K562 (cell line): ENCODE data around the gene TMEM208. TPM values are rescaled to one million over a fixed set of nuclear protein-coding genes. Genes with fewer than 3 reads are reported as not detected.

Experiments used
- ARID1B ChIP-seq: fragments of 450-650 bp; IDR thresholded peaks from 2 replicates; pipeline ENCODE4 v1.6.1; 2016; ENCODE audit warnings: antibody characterized with exemption, mild to moderate bottlenecking, inconsistent platforms
- HDAC6 ChIP-seq: IDR thresholded peaks from 2 replicates; pipeline ENCODE4 v1.6.1; 2012; ENCODE audit warnings: low read depth, mild to moderate bottlenecking, control low read depth, inconsistent platforms, low read length, moderate library complexity
- PHB2 ChIP-seq: fragments of 450-650 bp; IDR thresholded peaks from 2 replicates; pipeline ENCODE4 v1.6.1; 2017; ENCODE audit warnings: low read depth
- RBBP5 ChIP-seq: fragments of 200-600 bp; sonication (generic); IDR thresholded peaks from 2 replicates; pipeline ENCODE4 v1.6.1; 2012; ENCODE audit warnings: borderline replicate concordance, mild to moderate bottlenecking, low read length, control low read depth, inconsistent platforms; ENCODE audit not compliant: insufficient read depth, poor library complexity, severe bottlenecking
- RBM39 ChIP-seq: fragments of 200-400 bp; formaldehyde crosslinking; optimal IDR thresholded peaks from 2 replicates; pipeline ENCODE3; 2018; ENCODE audit warnings: low read depth, low read length
- SIRT6 ChIP-seq: IDR thresholded peaks from one replicate; pipeline ENCODE4 v1.6.1; 2012; ENCODE audit warnings: low read depth, mild to moderate bottlenecking, control low read depth, inconsistent platforms, low read length, moderate library complexity
- TSC22D4 ChIP-seq: fragments of 450-650 bp; IDR thresholded peaks from 2 replicates; pipeline ENCODE4 v1.6.1; 2016; ENCODE audit warnings: missing genetic modification characterization, missing biosample characterization, control low read depth
- ZFP1 ChIP-seq: fragments of 450-650 bp; formaldehyde crosslinking; IDR thresholded peaks from 2 replicates; pipeline ENCODE4 v1.4.0; 2020; ENCODE audit warnings: mild to moderate bottlenecking, mixed read lengths
- polyA plus RNA-seq, 8 experiments: library from polyadenylated mRNA; depleted of rRNA in 4 of 8; stranded (reverse) in 5 of 8; unstranded in 3 of 8; fragments of >200 nt; fragmentation: Nextera tagmentation in 2 of 8; fragmentation: Illumina TruSeq in 1 of 8; extraction: Ambion mirVana in 2 of 8; extraction: Trizol in 1 of 8; gene quantifications; 2 replicates each; pipeline versions ENCODE4 v1.2.1 to v1.2.3, GENCODE V29; 2011 to 2014; ENCODE audit warnings: inconsistent platforms in 1 of 8, missing spikeins in 1 of 8
- total RNA-seq, 7 experiments: library from RNA; depleted of rRNA in 6 of 7; stranded (reverse); fragments of >200 nt in 6 of 7; fragmentation: Illumina TruSeq in 2 of 7; extraction: Trizol in 2 of 7; gene quantifications; 2 replicates each; pipeline versions ENCODE4 v1.2.1 to v1.2.3, GENCODE V29; 2011 to 2021; ENCODE audit warnings: low replicate concordance in 1 of 7
- TF ChIP-seq, protein P1 (sequence below): fragments of 250-450 bp; sonication (Bioruptor Pico); IDR thresholded peaks from 2 replicates; pipeline ENCODE4 v1.5.0; 2020; ENCODE audit warnings: mild to moderate bottlenecking
- TF ChIP-seq, protein P2 (sequence below): fragments of 450-650 bp; IDR thresholded peaks from 2 replicates; pipeline ENCODE4 v1.6.1; 2014; ENCODE audit warnings: low read depth, mild to moderate bottlenecking, moderate library complexity, borderline replicate concordance
- TF ChIP-seq, protein P3 (sequence below): fragments of 200-600 bp; sonication (generic); IDR thresholded peaks from one replicate; pipeline ENCODE4 v1.6.1; 2012; ENCODE audit warnings: mild to moderate bottlenecking, low read depth, low read length, inconsistent platforms
- TF ChIP-seq, protein P4 (sequence below): fragments of 450-650 bp; formaldehyde crosslinking; IDR thresholded peaks from 2 replicates; pipeline ENCODE4 v1.4.0; 2022; ENCODE audit warnings: missing genetic modification characterization

The TMEM208 gene
- total and polyA plus RNA-seq, 9 of the 15 experiments (the other 6 are each of a cell fraction or from before 2014, with no cell fraction given), result 31.8 to 239 (median 54.3) TPM

DNA sequence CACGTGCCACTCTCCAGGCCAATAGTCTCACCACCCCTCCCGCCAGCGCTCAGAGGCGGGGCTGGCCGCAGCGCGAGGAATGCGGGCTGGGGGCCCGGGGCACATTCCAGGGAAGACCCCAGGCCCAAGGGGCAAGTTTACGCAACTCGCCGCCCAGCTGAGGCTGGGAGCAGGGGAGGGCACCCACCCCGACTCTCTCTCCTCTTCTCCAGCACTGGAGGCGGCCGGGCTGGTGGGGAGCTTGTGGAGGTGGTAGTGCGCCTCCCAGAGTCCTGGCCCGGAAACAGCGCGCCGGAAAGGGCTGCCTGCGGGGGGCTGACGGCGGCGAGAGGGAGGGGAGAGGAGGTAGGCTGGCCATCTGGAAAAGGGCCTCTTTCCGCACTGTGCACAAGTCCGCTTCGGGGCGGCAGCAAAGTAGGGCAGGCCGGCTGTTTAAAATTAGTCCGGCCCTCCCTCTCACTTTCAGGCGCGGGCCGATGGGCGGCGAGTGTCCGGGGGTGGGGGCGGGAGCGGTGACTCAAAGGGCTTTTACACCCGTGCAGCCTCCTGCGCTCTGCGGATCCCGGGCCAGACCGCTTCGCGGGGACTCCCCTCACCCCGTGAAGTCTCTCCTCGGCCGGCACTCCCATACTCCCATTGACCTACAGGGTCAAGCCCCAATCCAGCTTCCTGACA, 19.3 kb downstream of the TMEM208 start (continued):
- TF ChIP-seq, protein P1, sequence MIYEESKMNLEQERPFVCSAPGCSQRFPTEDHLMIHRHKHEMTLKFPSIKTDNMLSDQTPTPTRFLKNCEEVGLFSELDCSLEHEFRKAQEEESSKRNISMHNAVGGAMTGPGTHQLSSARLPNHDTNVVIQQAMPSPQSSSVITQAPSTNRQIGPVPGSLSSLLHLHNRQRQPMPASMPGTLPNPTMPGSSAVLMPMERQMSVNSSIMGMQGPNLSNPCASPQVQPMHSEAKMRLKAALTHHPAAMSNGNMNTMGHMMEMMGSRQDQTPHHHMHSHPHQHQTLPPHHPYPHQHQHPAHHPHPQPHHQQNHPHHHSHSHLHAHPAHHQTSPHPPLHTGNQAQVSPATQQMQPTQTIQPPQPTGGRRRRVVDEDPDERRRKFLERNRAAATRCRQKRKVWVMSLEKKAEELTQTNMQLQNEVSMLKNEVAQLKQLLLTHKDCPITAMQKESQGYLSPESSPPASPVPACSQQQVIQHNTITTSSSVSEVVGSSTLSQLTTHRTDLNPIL (CRISPR knock-in tag), result no peak
- TF ChIP-seq, protein P2, sequence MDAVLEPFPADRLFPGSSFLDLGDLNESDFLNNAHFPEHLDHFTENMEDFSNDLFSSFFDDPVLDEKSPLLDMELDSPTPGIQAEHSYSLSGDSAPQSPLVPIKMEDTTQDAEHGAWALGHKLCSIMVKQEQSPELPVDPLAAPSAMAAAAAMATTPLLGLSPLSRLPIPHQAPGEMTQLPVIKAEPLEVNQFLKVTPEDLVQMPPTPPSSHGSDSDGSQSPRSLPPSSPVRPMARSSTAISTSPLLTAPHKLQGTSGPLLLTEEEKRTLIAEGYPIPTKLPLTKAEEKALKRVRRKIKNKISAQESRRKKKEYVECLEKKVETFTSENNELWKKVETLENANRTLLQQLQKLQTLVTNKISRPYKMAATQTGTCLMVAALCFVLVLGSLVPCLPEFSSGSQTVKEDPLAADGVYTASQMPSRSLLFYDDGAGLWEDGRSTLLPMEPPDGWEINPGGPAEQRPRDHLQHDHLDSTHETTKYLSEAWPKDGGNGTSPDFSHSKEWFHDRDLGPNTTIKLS, result peak; percentile 33; the same call in 1 of the 2 replicates
- TF ChIP-seq PHB2 (no peak), ZFP1 (no peak), ARID1B (peak; percentile 57), SIRT6 (no peak), RBM39 (no peak), TSC22D4 (tag) (no peak), HDAC6 (no peak), RBBP5 (no peak)
- TF ChIP-seq, protein P3, sequence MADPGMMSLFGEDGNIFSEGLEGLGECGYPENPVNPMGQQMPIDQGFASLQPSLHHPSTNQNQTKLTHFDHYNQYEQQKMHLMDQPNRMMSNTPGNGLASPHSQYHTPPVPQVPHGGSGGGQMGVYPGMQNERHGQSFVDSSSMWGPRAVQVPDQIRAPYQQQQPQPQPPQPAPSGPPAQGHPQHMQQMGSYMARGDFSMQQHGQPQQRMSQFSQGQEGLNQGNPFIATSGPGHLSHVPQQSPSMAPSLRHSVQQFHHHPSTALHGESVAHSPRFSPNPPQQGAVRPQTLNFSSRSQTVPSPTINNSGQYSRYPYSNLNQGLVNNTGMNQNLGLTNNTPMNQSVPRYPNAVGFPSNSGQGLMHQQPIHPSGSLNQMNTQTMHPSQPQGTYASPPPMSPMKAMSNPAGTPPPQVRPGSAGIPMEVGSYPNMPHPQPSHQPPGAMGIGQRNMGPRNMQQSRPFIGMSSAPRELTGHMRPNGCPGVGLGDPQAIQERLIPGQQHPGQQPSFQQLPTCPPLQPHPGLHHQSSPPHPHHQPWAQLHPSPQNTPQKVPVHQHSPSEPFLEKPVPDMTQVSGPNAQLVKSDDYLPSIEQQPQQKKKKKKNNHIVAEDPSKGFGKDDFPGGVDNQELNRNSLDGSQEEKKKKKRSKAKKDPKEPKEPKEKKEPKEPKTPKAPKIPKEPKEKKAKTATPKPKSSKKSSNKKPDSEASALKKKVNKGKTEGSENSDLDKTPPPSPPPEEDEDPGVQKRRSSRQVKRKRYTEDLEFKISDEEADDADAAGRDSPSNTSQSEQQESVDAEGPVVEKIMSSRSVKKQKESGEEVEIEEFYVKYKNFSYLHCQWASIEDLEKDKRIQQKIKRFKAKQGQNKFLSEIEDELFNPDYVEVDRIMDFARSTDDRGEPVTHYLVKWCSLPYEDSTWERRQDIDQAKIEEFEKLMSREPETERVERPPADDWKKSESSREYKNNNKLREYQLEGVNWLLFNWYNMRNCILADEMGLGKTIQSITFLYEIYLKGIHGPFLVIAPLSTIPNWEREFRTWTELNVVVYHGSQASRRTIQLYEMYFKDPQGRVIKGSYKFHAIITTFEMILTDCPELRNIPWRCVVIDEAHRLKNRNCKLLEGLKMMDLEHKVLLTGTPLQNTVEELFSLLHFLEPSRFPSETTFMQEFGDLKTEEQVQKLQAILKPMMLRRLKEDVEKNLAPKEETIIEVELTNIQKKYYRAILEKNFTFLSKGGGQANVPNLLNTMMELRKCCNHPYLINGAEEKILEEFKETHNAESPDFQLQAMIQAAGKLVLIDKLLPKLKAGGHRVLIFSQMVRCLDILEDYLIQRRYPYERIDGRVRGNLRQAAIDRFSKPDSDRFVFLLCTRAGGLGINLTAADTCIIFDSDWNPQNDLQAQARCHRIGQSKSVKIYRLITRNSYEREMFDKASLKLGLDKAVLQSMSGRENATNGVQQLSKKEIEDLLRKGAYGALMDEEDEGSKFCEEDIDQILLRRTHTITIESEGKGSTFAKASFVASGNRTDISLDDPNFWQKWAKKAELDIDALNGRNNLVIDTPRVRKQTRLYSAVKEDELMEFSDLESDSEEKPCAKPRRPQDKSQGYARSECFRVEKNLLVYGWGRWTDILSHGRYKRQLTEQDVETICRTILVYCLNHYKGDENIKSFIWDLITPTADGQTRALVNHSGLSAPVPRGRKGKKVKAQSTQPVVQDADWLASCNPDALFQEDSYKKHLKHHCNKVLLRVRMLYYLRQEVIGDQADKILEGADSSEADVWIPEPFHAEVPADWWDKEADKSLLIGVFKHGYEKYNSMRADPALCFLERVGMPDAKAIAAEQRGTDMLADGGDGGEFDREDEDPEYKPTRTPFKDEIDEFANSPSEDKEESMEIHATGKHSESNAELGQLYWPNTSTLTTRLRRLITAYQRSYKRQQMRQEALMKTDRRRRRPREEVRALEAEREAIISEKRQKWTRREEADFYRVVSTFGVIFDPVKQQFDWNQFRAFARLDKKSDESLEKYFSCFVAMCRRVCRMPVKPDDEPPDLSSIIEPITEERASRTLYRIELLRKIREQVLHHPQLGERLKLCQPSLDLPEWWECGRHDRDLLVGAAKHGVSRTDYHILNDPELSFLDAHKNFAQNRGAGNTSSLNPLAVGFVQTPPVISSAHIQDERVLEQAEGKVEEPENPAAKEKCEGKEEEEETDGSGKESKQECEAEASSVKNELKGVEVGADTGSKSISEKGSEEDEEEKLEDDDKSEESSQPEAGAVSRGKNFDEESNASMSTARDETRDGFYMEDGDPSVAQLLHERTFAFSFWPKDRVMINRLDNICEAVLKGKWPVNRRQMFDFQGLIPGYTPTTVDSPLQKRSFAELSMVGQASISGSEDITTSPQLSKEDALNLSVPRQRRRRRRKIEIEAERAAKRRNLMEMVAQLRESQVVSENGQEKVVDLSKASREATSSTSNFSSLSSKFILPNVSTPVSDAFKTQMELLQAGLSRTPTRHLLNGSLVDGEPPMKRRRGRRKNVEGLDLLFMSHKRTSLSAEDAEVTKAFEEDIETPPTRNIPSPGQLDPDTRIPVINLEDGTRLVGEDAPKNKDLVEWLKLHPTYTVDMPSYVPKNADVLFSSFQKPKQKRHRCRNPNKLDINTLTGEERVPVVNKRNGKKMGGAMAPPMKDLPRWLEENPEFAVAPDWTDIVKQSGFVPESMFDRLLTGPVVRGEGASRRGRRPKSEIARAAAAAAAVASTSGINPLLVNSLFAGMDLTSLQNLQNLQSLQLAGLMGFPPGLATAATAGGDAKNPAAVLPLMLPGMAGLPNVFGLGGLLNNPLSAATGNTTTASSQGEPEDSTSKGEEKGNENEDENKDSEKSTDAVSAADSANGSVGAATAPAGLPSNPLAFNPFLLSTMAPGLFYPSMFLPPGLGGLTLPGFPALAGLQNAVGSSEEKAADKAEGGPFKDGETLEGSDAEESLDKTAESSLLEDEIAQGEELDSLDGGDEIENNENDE, result no peak
- TF ChIP-seq, protein P4, sequence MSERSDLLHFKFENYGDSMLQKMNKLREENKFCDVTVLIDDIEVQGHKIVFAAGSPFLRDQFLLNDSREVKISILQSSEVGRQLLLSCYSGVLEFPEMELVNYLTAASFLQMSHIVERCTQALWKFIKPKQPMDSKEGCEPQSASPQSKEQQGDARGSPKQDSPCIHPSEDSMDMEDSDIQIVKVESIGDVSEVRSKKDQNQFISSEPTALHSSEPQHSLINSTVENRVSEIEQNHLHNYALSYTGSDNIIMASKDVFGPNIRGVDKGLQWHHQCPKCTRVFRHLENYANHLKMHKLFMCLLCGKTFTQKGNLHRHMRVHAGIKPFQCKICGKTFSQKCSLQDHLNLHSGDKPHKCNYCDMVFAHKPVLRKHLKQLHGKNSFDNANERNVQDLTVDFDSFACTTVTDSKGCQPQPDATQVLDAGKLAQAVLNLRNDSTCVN, result no peak
